GM12872 (cell line): Measurements from ENCODE around the gene SAMD14.

Source experiments
- TF ChIP-seq, protein P1 (sequence below): IDR thresholded peaks from 3 replicates; pipeline ENCODE4 v1.5.1; 2011; ENCODE audit warnings: low read depth, mild to moderate bottlenecking, low read length, moderate library complexity; ENCODE audit not compliant: insufficient read depth

The SAMD14 gene

DNA sequence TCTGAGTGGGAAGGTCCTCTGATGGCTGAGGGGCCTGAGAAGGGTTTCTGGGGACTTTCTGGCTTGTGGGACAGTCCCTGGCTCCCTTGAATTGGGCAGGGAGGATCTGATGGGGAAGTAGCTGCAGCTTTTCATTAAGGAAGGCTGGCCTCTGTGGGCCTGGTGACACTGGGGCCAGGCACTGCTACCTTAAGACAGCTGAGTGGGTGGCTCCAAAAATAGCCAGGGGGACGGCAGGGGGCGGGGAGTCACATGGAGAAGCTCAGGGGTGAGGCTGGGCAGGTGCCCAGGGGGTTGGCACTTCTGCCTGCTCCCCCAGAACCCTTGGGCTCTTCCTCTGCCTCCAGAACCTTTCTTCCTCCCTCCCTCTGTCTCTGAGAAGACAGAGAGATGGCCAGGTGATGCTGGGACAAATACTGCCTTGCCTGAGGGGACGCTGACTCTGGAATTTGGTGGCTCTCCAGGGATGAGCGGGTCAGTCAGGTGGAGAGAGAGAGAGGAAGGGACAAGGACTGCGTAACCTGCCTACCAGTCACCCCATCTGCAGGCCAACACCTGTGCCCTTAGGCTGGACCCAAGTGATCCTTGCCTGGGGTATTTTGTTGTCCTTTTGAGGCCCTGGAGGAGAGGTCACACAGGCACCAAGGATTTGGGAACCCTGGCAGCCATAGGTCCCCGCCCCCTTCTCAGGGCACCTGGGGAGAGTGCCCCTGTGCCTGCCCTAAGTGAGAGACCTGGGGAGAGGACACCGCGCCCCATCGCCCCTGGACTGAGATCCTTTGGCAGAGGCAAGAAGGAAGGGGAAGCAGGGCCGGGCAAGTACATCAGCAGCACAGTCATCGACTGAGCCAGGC, 34.1 kb upstream of the SAMD14 start:
- TF ChIP-seq, protein P1, sequence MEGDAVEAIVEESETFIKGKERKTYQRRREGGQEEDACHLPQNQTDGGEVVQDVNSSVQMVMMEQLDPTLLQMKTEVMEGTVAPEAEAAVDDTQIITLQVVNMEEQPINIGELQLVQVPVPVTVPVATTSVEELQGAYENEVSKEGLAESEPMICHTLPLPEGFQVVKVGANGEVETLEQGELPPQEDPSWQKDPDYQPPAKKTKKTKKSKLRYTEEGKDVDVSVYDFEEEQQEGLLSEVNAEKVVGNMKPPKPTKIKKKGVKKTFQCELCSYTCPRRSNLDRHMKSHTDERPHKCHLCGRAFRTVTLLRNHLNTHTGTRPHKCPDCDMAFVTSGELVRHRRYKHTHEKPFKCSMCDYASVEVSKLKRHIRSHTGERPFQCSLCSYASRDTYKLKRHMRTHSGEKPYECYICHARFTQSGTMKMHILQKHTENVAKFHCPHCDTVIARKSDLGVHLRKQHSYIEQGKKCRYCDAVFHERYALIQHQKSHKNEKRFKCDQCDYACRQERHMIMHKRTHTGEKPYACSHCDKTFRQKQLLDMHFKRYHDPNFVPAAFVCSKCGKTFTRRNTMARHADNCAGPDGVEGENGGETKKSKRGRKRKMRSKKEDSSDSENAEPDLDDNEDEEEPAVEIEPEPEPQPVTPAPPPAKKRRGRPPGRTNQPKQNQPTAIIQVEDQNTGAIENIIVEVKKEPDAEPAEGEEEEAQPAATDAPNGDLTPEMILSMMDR: no peak

DNA sequence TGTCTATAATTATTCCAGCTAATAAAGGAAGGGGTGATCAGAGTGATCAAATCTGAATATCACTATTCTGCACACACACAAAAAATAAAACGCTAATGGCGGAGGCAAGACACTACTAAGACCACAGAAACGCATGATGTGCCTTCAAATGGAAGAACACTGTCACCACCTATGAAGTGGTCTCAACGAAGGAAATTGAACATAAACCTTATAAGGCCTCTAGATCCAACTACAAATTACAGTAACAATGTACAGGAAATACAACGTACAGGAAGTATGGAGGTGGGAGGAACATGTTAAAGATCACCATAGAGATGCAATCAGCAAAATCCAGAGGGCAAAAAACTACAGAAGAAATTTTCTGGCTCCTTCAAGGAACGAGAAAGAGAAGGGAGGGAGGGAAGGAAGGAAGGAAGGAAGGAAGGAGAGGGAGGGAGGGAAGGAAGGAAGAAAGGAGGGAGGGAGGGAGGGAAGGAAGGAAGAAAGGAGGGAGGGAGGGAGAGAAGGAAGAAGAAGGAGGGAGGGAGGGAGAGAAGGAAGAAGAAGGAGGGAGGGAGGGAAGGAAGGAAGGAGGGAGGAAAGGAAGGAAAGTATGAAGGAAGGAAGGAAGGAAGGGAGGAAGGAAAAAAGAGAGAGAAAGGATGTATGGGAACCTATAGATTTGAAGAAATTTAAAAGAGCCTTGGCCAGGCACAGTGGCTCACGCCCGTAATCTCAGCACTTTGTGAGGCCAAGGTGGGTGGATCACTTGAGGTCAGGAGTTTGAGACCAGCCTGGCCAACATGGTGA, 32.7 kb upstream of the SAMD14 start:
- TF ChIP-seq, protein P1: no peak

DNA sequence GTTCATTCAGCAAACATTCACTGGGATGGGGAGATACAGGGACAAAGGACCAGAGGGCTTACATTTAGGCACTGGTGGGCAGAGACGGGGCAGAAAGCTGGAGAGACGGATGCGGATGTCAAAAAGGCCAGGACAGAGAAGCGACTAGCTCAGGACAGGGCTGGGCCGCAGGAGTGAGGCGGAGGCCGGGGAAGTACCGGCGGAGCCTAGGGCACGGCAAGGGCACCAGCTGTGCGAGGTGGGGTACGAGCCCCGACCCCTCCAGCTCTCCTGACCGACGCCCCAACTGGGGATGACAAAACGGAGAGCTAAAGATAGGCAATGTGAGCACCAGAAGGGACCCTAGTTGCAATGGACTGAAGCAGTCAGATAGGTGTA, 31.9 kb upstream of the SAMD14 start:
- TF ChIP-seq, protein P1: no peak

DNA sequence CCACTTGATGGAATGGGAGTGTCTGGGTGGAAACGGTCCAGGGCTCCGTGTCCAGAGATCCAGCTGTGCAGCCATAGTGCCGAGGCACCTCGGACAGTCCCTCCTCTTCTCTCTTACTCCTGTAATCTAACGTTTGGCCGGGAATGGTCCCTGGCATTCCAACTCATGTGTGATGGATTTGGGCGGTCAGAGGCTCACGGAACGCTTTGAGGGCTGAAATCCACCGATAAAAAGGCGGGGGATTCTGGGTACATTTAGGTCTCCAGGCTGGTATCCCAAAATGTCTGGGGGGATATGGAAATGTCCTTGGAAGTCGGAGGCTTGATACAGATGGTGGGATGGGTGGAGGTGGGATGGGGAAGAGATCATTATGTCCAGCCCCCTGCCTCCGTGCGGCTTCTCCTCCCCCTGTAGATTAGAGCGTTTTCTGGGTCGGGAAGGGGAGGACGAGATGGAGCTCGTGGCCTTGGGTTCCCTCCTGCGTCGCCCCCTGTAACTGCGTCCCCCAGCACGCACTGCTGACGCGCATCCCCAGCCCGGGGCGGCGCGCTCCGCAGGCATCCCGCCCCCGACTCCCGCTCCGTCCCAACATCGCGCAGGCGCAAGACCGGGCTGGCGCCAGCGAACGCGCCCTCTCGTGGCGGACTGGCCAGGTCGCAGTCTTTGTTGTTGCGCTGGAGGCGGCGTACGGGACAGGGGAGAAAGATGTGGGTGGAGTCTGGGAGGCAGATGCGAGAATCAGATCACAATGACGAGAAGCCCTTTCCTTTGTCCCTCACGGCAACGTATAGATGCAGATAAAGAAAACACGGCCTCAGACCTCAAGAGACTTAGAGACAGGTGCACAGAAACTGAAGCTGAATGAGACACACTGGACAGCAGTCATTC, 31.3 kb upstream of the SAMD14 start:
- TF ChIP-seq, protein P1: peak; percentile 96

DNA sequence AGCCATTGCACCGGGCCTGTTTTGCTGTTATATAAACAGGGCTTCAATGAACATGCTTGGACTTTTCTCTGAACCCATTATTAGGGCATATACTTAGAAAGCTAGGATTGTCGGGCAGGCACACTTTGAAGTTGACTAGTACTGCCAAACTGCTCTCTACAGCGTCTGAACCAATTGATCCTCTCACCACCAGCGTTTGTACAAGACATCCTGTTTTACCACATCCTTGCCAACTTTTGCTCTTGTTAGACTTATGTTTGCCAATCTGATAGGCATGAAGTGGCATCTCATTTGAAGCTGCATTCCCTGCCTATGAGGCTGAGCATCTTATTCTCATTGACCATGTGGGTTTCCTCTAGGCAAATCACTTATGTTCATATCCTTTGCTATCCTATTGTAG, 27.9 kb upstream of the SAMD14 start:
- TF ChIP-seq, protein P1: no peak

DNA sequence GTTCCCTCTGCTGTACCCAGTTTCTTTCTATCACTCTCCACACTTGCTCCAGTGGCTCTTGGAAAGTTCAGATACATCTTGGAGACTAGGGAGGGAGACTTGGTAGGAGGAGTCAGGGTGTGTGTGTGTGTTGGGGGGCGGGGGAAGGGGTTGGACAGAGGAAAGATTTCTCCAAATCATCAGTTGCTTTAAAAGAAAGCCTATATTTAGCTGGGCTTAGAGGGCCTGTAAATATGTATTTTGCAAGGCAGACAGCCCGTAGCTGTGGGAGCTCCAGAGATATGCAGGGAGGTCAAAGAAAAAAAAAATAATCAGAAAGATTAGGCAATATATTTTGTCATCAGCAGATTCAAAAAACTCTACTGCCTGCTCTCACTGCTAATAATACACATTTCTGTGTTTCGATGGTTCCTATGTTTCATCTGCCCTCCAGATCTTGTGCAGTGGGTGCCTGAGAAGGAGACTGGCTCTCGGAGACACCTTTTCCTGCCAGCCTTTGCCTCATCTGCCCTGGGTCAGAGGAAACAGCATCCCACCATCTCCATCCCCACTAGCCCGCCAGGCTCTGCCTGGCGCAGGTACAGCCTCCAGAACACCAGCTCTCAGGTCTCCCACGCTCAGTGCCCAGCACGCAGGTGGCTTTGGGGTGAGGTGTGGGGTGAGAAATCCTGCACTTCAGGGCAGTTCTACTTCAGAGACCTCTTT, 25.3 kb upstream of the SAMD14 start:
- TF ChIP-seq, protein P1: no peak
